DND-41 (cell line): ENCODE data around the gene TCF7L1.

Source experiments
- EZH2 ChIP-seq: IDR thresholded peaks from 3 replicates; pipeline ENCODE4 v1.6.1; 2012; ENCODE audit warnings: borderline replicate concordance, low read depth, mild to moderate bottlenecking, moderate library complexity, low read length, inconsistent platforms; ENCODE audit not compliant: severe bottlenecking
- TF ChIP-seq, protein P1 (sequence below): IDR thresholded peaks from 2 replicates; pipeline ENCODE4 v1.5.1; 2012; ENCODE audit warnings: borderline replicate concordance, low read length, moderate library complexity, mild to moderate bottlenecking; ENCODE audit not compliant: poor library complexity, severe bottlenecking; ENCODE audit errors: extremely low read depth

DNA sequence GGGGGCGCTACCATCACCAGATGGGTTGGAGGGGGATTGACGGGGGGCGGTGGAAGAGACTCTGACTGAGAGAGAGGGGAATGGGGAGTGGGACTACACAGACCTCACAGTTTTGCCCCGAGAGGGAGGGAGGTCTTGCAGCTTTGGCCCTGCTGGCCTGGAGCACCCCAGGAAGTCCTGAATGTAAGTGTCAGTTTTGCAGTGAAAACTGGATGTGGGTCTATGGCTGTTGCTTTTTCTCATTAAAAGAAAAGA lies 2.4 kb downstream of the TCF7L1 start:
- TF ChIP-seq, protein P1, sequence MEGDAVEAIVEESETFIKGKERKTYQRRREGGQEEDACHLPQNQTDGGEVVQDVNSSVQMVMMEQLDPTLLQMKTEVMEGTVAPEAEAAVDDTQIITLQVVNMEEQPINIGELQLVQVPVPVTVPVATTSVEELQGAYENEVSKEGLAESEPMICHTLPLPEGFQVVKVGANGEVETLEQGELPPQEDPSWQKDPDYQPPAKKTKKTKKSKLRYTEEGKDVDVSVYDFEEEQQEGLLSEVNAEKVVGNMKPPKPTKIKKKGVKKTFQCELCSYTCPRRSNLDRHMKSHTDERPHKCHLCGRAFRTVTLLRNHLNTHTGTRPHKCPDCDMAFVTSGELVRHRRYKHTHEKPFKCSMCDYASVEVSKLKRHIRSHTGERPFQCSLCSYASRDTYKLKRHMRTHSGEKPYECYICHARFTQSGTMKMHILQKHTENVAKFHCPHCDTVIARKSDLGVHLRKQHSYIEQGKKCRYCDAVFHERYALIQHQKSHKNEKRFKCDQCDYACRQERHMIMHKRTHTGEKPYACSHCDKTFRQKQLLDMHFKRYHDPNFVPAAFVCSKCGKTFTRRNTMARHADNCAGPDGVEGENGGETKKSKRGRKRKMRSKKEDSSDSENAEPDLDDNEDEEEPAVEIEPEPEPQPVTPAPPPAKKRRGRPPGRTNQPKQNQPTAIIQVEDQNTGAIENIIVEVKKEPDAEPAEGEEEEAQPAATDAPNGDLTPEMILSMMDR, result no peak
- TF ChIP-seq EZH2, result no peak
